Measurements from ENCODE around the gene BCL11A.

The BCL11A gene

DNA sequence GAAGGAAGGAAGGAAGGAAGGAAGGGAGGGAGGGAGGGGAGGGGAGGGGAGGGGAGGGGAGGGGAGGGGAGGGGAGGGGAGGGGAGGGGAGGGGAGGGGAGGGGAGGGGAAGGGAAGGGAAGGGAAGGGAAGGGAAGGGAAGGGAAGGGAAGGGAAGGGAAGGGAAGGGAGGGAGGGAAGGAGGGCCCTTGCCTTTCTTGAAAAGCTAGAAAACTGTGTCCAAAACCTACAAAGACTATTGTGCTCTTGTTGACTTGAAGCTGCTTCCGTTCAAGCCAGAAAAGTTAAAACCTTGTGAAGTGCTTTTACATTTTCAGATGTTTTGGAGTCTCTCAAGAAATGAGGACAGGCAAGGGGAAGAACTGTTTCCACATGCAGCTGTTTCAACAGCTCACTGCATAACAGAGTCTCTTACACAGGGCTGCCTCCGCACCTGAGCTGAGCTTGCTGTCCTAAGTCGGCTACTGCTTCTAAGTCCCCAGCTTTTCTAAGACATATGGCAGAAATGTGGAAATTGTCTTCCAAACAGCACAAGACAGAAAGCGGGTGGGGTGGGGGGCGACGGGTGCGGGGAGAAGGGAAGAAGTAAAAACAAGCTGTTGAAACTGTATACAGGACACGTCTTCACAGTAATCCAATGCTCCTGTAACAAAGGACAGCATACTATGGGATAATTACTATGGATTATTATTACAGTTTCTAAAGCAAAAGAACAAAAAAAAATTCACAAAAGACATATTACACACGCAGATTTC lies 46.1 kb downstream of the BCL11A start:
- no peak for DNase-seq (ENCODE audit: low read depth, low spot score)

DNA sequence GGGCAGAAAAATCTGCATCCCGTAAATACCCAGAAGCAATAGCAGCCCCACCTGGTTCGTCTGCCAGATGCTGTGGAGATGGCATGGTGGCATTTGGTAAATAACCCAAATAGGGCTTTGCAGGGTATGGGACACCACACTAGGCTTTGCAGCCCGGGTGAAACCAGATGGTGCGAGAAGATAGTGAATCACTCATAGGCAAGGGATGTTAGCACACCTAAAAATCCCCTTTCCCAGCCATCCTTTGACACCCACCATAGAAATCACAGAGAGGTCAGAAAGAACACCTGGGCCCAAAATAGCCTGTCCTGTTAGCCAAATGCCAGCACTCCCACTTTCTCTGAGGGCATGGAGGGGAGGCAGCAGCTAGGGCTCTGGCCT lies 47.6 kb downstream of the BCL11A start:
- no peak for DNase-seq (ENCODE audit: low read depth, low spot score)

DNA sequence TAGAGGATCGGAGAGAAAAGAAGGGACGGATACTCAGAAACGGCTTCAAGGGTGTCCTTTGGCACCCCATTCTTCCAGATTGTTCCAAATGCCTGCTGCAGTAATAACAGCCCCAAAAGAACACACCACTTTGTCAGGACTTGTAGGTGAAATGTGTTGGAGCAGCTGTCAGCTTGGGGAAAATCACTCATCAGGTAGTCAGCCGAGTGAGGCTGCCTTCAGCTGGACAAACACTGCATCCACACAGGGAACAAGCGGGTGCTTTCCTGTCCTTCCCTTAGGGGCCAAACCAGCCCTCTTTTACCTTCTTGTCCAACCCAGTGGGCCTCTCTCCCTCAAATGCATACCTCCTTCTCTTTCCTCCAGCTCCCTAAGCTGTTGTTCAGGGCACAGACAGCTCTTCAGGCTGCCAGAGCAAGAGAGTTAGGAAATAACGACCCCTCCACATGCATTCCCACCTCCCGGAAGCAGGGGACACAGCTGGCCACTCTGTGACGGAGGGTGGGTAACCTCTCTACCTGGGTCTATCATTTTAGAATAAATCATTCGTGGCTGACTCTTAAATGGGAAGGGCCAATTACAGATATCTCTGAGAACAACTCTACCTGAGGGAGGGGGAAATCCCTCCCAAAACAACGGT lies 48.1 kb downstream of the BCL11A start:
- DNase-seq (ENCODE audit: low read depth, low spot score) = no peak

DNA sequence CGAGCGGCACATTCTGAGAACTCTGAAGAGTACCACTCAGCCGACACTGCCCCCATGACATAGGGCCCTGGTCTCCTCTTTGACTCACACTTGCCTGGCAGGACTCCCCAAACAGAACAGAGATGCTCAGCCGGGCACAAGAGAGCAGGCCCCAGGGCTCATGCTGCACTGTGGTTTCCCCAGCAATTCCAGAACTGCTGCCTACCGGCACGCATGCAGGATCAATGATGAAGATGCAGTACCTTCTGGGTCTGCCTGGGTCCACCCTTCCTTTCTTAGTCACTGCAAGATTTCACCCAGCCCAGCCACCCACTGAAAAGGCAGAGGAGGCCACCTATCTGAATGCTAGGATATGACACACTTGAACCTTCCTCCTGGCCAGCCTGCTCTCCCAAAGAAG lies 49.4 kb downstream of the BCL11A start:
- DNase-seq (ENCODE audit: low read depth, low spot score) = no peak

DNA sequence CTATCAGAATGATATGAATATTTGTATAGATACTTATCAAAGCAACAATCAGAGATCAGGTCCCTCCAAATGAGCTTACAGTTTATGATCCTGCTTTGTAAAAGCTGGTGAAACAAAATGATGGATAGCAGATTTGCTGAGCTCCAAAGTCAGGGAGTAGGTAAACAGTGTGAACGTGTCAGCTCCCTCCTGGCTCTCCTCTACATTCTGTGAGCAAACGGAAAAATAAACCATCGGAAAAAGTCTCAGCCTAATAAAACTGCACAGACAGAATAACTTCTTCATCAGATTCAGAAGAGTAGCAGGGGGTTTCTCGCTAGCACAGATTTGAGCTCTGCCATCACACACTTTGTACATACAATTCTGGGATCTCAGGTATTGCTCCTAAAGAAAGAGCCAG lies 51.3 kb downstream of the BCL11A start:
- no peak for DNase-seq (ENCODE audit: low read depth, low spot score)

DNA sequence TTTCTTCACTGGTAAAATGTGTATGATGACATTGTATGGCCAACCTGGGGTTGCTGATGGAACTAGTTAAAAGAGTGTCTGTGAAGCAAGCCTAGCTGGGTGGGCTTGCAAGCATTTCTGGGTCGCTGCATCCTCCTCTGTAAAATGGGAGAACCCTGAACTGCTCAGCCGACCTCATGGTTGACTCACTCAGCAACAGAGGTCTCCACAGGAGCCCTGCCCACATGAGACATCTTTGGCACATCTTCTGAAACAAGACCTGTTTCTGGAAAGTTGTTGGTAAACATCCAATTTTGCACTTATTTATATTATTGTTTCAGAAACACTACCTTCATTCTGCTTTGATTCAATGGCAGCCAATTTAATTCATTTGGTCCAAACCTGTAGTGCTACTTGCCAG lies 52.6 kb downstream of the BCL11A start:
- DNase-seq (ENCODE audit: low read depth, low spot score) = no peak

DNA sequence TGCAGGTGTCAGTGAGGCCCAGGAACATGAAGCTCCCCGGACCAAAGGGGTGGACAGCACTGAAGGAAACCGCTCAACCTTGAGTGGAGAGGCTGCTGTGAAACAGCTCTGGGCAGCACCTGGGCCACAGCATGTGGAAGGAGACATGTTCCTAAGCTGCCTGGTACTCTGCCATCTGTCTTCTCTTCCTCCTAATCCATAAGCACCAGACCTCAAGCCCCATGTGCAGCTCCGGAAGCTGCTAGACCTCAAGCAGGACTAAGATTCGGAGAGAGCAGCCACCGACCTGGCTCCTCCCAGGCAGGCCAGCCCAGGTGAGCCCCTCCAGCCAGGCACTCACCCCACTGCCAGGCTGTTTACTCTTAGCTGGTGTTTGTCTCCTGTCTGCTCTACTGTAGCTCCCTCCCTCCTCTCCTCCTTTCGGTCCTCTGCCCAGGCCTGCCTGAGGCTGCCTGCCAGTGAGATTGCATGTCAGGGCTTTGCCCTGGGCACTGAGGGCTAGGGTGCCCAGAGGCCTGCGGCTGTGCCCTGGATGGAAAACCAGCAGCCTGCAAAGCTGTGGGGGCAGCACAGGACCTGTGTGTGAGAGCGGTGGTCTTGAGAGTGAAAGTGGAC lies 53.7 kb downstream of the BCL11A start:
- DNase-seq (ENCODE audit: low read depth, low spot score) = no peak

DNA sequence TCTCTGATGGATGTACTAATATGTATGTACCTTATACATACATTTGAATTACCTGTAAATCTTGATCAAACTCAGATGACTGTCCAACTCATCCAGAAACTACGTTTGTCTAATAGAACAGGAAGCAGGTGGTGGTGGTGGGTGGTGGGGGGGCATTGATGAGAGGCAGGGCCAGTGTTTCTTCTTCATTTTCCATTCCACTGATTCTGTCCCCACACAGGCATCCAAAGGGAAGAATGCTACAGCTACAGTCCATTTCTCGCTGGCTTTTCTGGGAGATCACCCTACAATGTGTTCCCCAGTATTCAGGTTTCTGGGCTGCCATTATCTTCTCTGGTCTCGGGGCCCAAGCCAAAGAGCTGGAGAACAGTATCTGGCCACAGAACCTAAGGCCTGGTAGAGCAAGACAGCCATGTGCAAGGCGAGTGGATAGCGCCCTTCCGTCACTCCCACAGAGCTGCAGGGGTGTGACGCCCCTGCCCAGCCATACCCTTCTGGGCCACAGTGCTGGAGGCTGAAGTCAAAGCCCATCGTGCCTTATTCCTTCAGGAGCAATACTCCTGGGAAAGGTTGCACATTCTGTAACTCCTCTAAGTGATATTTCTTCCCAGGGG lies 54.5 kb downstream of the BCL11A start:
- DNase-seq (ENCODE audit: low read depth, low spot score) = no peak

DNA sequence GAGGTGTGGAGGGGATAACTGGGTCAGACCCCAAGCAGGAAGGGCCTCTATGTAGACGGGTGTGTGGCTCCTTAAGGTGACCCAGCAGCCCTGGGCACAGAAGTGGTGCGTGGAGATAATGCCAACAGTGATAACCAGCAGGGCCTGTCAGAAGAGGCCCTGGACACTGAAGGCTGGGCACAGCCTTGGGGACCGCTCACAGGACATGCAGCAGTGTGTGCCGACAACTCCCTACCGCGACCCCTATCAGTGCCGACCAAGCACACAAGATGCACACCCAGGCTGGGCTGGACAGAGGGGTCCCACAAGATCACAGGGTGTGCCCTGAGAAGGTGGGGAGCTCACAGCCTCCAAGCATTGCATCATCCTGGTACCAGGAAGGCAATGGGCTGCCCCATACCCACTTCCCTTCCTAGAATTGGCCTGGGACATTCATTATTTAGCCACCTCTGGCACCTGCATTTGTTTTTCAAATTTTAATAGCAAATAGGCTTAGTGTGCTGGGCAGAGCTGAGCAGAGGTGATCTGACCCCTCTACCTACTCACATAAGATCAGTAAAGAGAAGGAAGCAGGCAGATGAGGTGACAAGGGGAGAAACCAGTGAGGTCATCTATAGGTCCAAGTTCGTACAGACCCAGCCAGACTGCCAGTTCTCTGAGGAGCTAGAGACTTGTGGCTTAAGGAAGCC lies 55.2 kb downstream of the BCL11A start:
- no peak for DNase-seq (ENCODE audit: low read depth, low spot score)

DNA sequence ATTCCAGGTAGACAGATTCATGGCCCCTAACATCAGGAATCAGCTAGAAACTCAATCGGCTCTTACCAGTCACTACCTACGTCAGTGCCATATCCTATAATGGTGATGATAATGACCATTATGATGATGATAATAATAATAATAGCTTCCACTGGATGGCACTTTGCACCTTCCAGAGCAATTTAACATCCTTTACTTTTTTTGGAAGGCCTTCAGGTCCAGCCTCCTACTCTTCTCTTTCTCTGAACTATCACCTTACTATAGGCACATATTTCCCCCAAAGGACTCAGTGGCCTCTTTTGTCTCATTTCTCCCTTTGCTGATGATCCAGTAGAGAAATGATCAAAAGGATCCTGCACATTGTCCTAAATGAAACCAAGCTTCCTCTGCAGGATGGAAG lies 56.0 kb downstream of the BCL11A start:
- DNase-seq (ENCODE audit: low read depth, low spot score) = no peak

DNA sequence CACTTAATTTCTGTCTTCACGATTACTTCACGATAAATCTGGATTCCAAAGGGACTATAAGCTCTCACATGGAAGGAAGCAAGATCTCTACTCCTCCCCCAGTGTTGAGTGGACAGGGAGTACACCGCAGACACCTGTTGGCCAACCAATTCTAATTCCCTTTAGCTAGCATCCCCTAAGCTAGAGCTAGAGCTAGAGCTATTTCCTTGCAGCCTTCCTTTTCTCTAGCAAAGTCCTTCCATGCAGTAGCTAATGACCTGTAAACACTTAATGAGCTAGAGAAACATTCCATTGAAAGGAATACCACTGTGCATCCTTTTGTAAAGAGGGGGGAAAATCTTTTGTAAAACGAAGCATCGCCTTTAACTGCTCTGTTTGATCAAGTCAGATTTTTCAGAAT lies 56.5 kb downstream of the BCL11A start:
- DNase-seq (ENCODE audit: low read depth, low spot score) = no peak

DNA sequence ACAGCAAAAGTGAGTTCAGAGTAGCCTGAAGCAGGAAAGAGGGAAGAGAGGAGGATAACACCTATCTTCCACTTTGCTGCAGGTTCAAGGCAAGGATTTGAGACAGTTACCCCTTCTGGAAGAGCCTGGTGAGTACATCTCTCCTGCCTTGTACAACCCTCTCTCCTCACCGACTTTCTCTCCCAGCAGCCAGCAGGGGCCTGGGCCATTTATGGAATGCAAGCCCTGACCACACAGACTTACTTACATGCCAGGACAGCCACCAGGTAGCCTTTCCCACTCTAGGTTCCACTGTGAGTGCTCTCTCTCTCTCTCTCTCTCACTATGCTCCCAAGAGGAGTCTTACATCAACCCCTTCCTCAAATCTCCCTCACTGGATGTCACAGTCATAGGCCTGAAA lies 57.0 kb downstream of the BCL11A start:
- peak; percentile 61 for DNase-seq (ENCODE audit: low read depth, low spot score)

DNA sequence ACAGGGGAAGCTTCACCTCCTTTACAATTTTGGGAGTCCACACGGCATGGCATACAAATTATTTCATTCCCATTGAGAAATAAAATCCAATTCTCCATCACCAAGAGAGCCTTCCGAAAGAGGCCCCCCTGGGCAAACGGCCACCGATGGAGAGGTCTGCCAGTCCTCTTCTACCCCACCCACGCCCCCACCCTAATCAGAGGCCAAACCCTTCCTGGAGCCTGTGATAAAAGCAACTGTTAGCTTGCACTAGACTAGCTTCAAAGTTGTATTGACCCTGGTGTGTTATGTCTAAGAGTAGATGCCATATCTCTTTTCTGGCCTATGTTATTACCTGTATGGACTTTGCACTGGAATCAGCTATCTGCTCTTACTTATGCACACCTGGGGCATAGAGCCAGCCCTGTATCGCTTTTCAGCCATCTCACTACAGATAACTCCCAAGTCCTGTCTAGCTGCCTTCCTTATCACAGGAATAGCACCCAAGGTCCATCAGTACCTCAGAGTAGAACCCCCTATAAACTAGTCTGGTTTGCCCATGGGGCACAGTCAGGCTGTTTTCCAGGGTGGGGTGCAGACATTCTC lies 58.3 kb downstream of the BCL11A start:
- no peak for DNase-seq (ENCODE audit: low read depth, low spot score)

DNA sequence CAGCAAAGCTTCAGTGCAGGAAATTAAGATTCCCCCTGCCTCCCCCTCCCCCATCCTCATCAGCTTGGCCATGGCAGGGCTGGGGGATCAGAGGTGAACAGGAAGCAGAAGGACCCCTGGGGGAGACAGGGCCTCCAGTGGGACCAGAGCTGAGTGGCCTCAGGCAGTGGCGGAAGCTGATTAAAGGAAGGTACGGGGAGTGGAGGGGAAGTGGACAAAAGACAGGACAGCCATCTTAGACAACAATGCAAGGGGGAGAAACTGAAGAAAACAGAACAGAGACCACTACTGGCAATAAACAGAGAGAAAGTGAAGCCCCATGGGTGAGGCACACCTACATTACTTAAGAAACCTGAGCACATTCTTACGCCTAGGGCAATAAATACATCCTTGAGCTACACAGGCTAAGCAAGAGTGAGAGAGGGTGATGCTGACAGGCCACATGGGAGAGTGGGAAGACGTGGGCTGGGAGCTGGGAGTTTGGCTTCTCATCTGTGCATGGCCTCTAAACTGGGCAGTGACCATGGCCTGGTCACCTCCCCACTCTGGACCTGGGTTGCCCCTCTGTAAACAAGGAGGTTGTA lies 59.6 kb downstream of the BCL11A start:
- DNase-seq (ENCODE audit: low read depth, low spot score) = no peak

DNA sequence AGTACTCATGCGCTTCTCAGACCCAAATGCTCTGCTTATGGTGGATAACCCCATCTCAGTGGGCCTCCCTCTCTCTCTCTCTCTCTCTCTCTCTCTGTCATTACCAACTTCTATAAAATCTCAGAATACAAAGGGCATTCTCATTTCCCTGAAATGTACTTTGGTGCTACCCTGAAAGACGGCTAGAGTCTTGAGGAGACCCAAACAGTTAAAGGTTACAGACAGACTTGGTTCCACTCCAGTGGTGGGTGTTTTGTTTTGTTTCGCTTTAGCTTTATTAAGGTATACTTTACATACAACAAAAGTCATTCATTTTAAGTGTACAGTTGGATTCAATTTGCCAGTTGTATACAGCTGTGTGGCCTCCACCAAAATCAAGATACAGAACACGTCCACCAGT lies 60.9 kb downstream of the BCL11A start:
- DNase-seq (ENCODE audit: low read depth, low spot score) = no peak

DNA sequence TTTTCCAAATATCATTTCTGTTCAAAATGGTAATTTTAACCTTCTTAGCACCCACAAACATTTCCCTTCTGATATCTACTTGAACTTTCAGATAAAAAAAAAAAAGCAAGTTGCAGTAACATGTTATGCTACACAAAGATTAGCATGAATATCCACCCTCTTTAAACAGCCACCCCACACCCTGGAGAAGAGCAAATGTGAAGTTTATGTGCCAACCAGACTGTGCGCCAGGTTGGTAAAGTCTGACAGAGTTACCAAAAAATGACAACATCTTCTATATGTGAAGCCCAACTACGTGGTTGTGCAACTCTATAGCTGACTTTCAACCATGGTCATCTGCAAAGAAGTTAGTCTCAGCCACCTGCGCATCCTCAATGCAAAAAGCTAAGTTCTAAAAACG lies 62.6 kb downstream of the BCL11A start:
- no peak for DNase-seq (ENCODE audit: low read depth, low spot score)

DNA sequence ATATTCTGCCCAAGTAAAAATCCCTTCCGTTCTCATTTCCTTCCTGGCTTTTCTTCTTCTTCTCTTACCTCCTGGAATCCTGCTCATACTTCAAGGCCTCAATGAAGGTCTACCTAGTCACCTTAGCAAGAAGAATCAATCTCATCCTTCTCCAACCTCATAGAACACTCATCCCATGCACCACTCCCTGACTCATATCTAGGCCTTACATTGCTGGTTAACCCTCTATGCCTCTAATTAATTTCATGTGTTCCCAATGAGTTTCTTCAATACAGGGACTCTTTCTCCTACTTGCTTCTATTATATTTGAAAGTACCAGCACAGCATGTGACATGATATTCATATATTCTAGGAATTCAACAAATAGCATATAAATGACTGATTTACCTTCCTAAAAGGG lies 63.0 kb downstream of the BCL11A start:
- no peak for DNase-seq (ENCODE audit: low read depth, low spot score)

DNA sequence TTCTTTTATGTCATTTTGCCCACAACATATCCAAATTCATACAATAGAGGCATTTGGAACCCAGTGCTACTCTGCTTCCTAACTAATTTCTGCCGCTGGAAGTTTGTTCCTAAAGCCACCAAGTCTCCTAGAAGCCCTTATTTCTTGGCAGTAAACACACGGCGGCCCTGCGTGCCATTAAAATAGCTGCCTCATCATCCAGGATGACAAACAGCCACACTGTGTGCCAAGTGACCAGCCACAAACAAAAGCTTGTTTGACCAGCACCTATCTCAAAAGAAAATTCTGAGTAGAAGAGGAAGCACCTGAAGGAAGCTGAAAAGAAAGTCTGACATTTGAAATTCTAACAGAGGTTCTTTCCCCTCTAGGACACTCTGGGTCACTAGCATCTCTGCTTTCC lies 64.2 kb downstream of the BCL11A start:
- DNase-seq (ENCODE audit: low read depth, low spot score) = no peak

DNA sequence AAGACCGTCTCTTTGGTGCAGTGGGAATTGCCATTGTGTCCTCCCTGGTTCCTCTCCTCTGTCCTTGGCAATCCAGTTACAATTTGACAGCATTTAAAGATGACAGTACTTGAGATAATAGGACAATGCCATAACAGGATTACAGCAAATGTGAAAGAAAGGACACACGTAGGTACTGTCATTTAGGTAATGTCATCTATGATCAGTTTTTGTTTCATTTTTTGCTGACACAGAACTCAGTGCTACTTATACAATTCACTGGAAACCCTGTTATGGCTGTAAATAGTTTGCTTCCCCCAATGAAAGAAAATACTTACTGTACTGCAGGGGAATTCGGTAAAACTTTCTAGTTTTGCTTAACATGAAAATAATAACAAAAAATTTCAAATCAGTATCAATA lies 65.2 kb downstream of the BCL11A start:
- no peak for DNase-seq (ENCODE audit: low read depth, low spot score)

DNA sequence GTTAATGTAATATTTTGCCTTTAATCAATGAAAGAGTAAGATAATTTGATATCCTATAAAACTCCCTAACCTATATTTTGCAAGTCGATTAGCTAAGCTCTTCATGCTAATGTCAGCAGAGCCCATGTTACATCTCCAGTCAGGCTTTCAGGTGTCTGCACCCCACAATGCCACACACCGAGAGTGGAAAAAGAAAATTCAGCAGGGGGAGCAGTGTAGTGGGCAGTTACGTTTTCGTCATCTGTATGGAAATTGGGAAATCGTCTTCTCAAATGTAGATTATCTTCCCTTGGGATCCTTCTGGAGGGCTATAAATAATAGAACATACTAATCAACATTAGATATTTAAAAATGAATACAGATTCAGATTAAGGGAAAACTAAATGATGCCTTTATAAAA lies 66.3 kb downstream of the BCL11A start:
- DNase-seq (ENCODE audit: low read depth, low spot score) = no peak

DNA sequence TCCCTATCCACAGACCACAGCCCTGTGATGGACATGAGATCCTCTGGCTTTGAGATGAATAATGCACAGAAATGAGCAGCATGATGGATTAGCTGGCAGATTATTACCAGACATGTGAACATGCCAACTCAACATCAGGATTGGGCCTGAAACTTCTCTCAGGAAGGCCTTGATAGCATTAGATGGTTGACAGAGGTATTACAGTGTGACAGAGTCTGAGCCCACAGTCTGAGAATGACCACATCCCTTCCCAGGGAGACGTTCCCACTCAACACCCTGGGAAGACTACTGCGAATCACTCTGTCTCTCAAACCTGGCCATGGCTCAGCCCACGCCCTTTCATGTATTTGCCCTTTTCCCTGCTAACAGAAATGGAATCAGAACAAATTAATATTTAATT lies 66.9 kb downstream of the BCL11A start:
- no peak for DNase-seq (ENCODE audit: low read depth, low spot score)

DNA sequence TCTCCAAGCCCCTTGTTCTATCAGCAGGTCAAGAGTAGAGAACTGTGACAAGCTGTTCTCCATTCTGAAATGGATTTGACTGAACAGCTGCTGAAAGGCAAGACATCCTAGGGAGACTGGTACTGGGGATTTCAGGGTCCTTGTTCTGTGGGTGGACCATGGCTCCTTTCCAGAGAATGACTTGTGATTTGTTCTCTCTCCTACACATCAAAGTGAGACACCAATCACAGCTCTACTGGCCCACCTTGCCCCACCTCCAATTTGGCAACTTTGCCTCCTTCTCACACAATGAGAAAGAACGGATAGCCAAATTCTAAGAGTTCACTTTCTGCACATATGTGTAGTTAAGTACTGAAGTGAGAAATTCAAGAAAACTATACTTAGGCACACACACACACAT lies 67.4 kb downstream of the BCL11A start:
- DNase-seq (ENCODE audit: low read depth, low spot score) = no peak
